Heart right ventricle (tissue), 16 donors: ENCODE results near the gene TBC1D3B. TPM values are rescaled to one million over a fixed set of nuclear protein-coding genes. Genes with fewer than 3 reads are reported as not detected.

Experiments
- ATAC-seq, 8 donors: fragments of 200-7000 bp; cut with Tn5 transposase; one replicate each; pipeline ENCODE4 v1.9.1; 2020; ENCODE audit warnings: mild to moderate bottlenecking in 8 of 8, moderate library complexity in 8 of 8, moderate number of reproducible peaks in 1 of 8
- DNase-seq, 2 donors: peaks; one replicate each; pipeline ENCODE4 v3.0.0-alpha.2; 2020
- H3K27ac ChIP-seq, 10 donors: fragments of 200-600 bp; sonication (generic) in 2 of 10; one replicate each; pipeline versions ENCODE4 v1.5.0 to v1.8.0; 2020 to 2022; ENCODE audit warnings: mild to moderate bottlenecking in 3 of 10
- H3K27me3 ChIP-seq, 7 donors: fragments of 200-600 bp; one replicate each; pipeline ENCODE4 v1.8.0; 2021 to 2022; ENCODE audit warnings: mild to moderate bottlenecking in 2 of 7
- H3K36me3 ChIP-seq, 9 donors: fragments of 200-600 bp; sonication (generic) in 1 of 9; one replicate each; pipeline versions ENCODE4 v1.5.0 to v1.8.0; 2020 to 2022; ENCODE audit warnings: mild to moderate bottlenecking in 2 of 9
- H3K4me1 ChIP-seq, 9 donors: fragments of 200-600 bp; sonication (generic) in 1 of 9; one replicate each; pipeline versions ENCODE4 v1.5.0 to v1.8.0; 2020 to 2022; ENCODE audit warnings: mild to moderate bottlenecking in 4 of 9
- H3K4me3 ChIP-seq, 10 donors: fragments of 200-600 bp; sonication (generic) in 2 of 10; one replicate each; pipeline versions ENCODE4 v1.5.0 to v1.8.0; 2020 to 2022; ENCODE audit warnings: mild to moderate bottlenecking in 7 of 10, moderate library complexity in 2 of 10
- H3K9me3 ChIP-seq, 11 donors: fragments of 200-600 bp in 10 of 11; sonication (generic) in 2 of 11; one replicate each; pipeline versions ENCODE4 v1.5.0 to v1.8.0; 2013 to 2022; ENCODE audit warnings: mild to moderate bottlenecking in 2 of 11, control low read depth in 1 of 11, moderate library complexity in 1 of 11
- whole genome bisulfite sequencing, 2 donors: extraction: QIAGEN DNeasy Blood & Tissue Kit; methylation state at CpG; one replicate each; pipeline ENCODE4 v1.1.7; 2013; ENCODE audit warnings: inconsistent platforms in 1 of 2; 5-methylcytosine and 5-hydroxymethylcytosine counted together
- intact Hi-C, 10 donors: fragments of 100-400 bp; cut with DNase I; formaldehyde crosslinking; loops; one replicate each; pipeline versions ENCODE4 v1.11.1 to v1.14.2; 2022
- polyA plus RNA-seq, 2 donors: library from polyadenylated mRNA; stranded (reverse); fragments of 200-250 nt; gene quantifications; one replicate each; pipeline ENCODE4 v1.2.3, GENCODE V29; 2013
- total RNA-seq, 10 donors: library from RNA; stranded (reverse); fragmentation: NEBNext Ultra II Directional in 3 of 10; extraction: Animal tissue kit (Norgen Biotek cat#: 25700) in 3 of 10; gene quantifications; one replicate each; pipeline versions ENCODE4 v1.2.1 to v1.2.4, GENCODE V29; 2021 to 2023
- TF ChIP-seq, protein P1 (sequence below), 9 donors: fragments of 200-600 bp; sonication (generic) in 2 of 9; IDR thresholded peaks; one replicate each; pipeline versions ENCODE4 v1.5.0 to v1.8.0; 2021 to 2022; ENCODE audit warnings: antibody characterized with exemption in 9 of 9, mild to moderate bottlenecking in 5 of 9, moderate library complexity in 1 of 9
- donor health status: Arrhythmogenic right ventricular cardiomyopathy.
- donor health status: ischemic (EF 13 %, LVEDD 7.1; RV severe dilation, severe dysfunction).
- donor health status: healthy with polysubstance abuse.
- donor health status: DM: no; HTN: yes; CAD: no.
- donor health status: DM: no; HTN: no; CAD: no.
- donor health status: ischemic (EF 25% LVEDD 6.9; RV normal size, moderate dysfunction).
- donor health status: ischemic (EF 25% LVEDD 5.7; RV mildly dilated, moderate dysfunction).
- donor health status: healthy.
- donor health status: DM: yes; HTN: yes; CAD: no.
- donor health status: Ischemic cardiomyopathy.
- donor health status: ischemic (EF 35%, LVEDD 5.7; RV mildly dilated, moderate dysfunction).
- donor health status: nonischemic (EF 11% LVEDD 7.7; RV severe dilation, severe dysfunction).
- donor health status: DM: yes; HTN: yes; CAD: no.
- donor health status: PGD.
- donor health status: ischemic (EF 29% LVEDD 5.4; RV normal size, mild dysfunction).
- donor health status: nonischemic (EF 23%, LVEDD 6.1; RV moderate dilation, normal function).

Gene TBC1D3B
- total and polyA plus RNA-seq, 12 donors, result 0.42 to 5.9 (median 1.7) TPM

GRCh38 chr17:36142806-36143205, 33.6 kb downstream of the TBC1D3B start:
- TF ChIP-seq, protein P1, sequence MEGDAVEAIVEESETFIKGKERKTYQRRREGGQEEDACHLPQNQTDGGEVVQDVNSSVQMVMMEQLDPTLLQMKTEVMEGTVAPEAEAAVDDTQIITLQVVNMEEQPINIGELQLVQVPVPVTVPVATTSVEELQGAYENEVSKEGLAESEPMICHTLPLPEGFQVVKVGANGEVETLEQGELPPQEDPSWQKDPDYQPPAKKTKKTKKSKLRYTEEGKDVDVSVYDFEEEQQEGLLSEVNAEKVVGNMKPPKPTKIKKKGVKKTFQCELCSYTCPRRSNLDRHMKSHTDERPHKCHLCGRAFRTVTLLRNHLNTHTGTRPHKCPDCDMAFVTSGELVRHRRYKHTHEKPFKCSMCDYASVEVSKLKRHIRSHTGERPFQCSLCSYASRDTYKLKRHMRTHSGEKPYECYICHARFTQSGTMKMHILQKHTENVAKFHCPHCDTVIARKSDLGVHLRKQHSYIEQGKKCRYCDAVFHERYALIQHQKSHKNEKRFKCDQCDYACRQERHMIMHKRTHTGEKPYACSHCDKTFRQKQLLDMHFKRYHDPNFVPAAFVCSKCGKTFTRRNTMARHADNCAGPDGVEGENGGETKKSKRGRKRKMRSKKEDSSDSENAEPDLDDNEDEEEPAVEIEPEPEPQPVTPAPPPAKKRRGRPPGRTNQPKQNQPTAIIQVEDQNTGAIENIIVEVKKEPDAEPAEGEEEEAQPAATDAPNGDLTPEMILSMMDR (IDR thresholded peaks at IDR 0.05), result no peak
- no peak for DNase-seq
- Histone ChIP-seq H3K4me1 (no peaks in the 10 kb centered on the region), H3K27ac (no peak overlapping the region), H3K9me3 (no peaks in the 10 kb centered on the region), H3K27me3 (peaks cover 0 to 17% (median 0%) of the 10 kb centered on the region in 7 donors), H3K36me3 (no peaks in the 10 kb centered on the region), H3K4me3 (no peak overlapping the region)
- 88 to 94% methylated on average over 8 of the region's 8 CpGs for WGBS, 2 donors
- ATAC-seq, result no peak
- intact Hi-C loops, result loop anchor here in 3 of 10 donors (5.0 to 10.0 kb wide), 3 partner anchors 58 to 178 kb away; no protein-coding TSS in a partner anchor

DNA sequence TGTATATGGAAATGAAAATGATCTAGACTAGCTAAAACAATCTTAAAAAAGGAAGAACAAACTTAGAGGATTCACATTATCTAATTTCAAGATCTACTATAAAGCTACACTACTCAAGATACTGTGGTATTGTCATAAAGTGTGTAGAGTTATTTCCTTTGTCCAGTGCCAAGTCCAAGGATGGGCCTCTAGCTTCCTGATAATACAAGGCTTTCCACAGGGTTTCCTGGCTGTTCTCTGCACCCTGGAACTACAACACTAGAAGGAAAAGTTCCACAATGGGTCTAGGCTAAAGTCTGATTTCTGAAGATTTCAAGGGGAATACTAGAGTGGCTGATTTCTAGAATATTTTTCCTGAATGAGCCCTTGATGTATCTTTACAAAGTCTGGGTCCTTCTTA, 34.2 kb downstream of the TBC1D3B start:
- ATAC-seq (no peak), DNase-seq (no peak)
- H3K36me3 ChIP-seq, result no peaks in the 10 kb centered on the region
- no peak overlapping the region for H3K27ac ChIP-seq
- peaks cover 0 to 22% (median 0%) of the 10 kb centered on the region in 7 donors for H3K27me3 ChIP-seq
- TF ChIP-seq, protein P1 (IDR thresholded peaks at IDR 0.05), result no peak
- no peaks in the 10 kb centered on the region for H3K4me1 ChIP-seq
- H3K4me3 ChIP-seq, result no peak overlapping the region
- no peaks in the 10 kb centered on the region for H3K9me3 ChIP-seq
- intact Hi-C loops, result loop anchor here in 3 of 10 donors (5.0 to 10.0 kb wide), 3 partner anchors 57 to 177 kb away; no protein-coding TSS in a partner anchor

DNA sequence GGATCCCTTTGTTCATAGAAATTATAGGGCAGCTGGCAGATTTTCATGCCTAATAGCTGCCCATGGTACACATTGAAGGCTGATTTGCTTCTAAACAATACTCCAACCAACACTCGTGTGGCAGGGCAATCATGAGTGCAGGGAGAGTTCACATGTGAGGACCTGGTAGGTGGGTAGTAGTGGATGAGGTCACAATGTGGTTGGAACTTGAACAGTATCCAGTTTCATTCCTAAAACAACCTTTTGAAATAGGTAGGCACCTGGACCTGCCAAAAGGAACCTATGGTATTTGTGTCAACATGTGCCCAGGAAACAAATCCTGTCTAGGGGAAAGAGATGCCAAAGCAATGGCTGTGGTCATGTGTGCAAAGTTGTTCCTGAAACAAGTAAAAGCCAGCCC, 40.0 kb downstream of the TBC1D3B start:
- DNase-seq (no peak), ATAC-seq (no peak)
- Histone ChIP-seq H3K36me3 (no peaks in the 10 kb centered on the region), H3K4me1 (peaks cover 0 to 23% (median 0%) of the 10 kb centered on the region in 9 donors), H3K27ac (no peak overlapping the region), H3K4me3 (no peak overlapping the region), H3K9me3 (no peaks in the 10 kb centered on the region), H3K27me3 (peaks cover 0 to 48% (median 0%) of the 10 kb centered on the region in 7 donors)
- WGBS, 2 donors, result 75 to 76% methylated on average over 1 of the region's 1 CpG
- intact Hi-C loops, result no loop called here
- TF ChIP-seq, protein P1 (IDR thresholded peaks at IDR 0.05), result no peak

DNA sequence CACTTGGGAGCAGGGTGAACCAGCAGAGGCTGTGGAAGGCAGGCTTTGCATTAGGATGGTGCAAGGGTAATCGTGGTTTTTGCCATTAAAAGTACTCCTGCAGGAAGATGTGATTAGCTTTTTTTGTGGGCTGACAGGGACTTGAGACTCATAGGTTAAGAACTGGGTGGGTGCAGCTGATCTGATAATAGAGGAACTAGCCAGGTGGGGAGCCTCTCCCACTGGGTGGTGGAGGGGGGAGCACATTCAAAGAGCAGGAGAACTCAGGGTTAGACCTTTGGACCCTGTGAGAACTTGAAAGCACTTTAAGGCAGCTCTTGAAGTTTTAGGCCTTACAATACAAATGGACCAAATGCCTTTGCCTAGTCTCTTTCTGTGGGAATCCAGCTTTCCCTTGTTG, 40.4 kb downstream of the TBC1D3B start:
- Histone ChIP-seq H3K4me3 (no peak overlapping the region), H3K4me1 (peaks cover 0 to 27% (median 0%) of the 10 kb centered on the region in 9 donors), H3K27me3 (peaks cover 0 to 49% (median 0%) of the 10 kb centered on the region in 7 donors), H3K9me3 (no peaks in the 10 kb centered on the region), H3K27ac (no peak overlapping the region), H3K36me3 (no peaks in the 10 kb centered on the region)
- WGBS, 2 donors, result 80 to 90% methylated on average over 1 of the region's 1 CpG
- DNase-seq (no peak), ATAC-seq (no peak)
- TF ChIP-seq, protein P1 (IDR thresholded peaks at IDR 0.05), result no peak
- intact Hi-C loops, result no loop called here
